GM19395 (cell line): ENCODE results near the gene SLAMF6.

Source experiments
- ATAC-seq: cut with Tn5 transposase; IDR thresholded peaks from one replicate; pipeline ENCODE4 v1.9.1; 2021; ENCODE audit warnings: mild to moderate bottlenecking, moderate library complexity; ENCODE audit not compliant: unreplicated experiment

The SLAMF6 gene

GRCh38 chr1:160437432-160438316, 85.4 kb downstream of the SLAMF6 start:
- ATAC-seq = peak; percentile 84

GRCh38 chr1:160436966-160437365, 86.1 kb downstream of the SLAMF6 start:
- no peak for ATAC-seq
